HG03108 (cell line): ENCODE results near the gene ATG16L1.

Experiments used
- ATAC-seq: cut with Tn5 transposase; IDR thresholded peaks from one replicate; pipeline ENCODE4 v1.9.1; 2021; ENCODE audit warnings: moderate library complexity; ENCODE audit not compliant: unreplicated experiment

Gene ATG16L1

GRCh38 chr2:233251306-233252116 lies at the start of gene ATG16L1:
TSS of gene ATG16L1 (plus strand) at chr2:233251673. CDS start at chr2:233251828, 155 bp downstream.
- ATAC-seq, result peak; percentile 93

DNA sequence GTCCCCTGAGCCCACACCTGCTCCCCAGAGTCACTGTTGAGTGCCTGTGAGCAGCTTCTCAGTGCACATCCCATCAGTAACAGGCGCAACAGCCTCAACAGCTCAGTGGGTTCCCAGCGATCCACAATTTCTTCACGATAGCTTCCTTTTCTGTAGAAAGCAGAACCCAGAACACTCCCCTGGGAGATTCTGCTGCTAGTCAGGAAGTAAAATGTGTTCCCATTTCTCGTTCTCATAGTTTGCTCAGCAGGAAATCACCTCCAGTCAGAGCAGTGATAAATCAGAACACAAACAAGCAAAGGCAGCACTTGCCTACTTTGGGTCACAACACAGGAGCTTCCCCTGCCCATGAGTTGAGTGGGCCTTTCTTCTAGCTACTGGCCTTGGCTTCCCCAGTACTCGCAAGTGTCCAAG lies 48.9 kb upstream of the ATG16L1 start:
- no peak for ATAC-seq

- no peak for ATAC-seq
These were observed 48.4 kb upstream of the ATG16L1 start for GRCh38 chr2:233203060-233203459.

DNA sequence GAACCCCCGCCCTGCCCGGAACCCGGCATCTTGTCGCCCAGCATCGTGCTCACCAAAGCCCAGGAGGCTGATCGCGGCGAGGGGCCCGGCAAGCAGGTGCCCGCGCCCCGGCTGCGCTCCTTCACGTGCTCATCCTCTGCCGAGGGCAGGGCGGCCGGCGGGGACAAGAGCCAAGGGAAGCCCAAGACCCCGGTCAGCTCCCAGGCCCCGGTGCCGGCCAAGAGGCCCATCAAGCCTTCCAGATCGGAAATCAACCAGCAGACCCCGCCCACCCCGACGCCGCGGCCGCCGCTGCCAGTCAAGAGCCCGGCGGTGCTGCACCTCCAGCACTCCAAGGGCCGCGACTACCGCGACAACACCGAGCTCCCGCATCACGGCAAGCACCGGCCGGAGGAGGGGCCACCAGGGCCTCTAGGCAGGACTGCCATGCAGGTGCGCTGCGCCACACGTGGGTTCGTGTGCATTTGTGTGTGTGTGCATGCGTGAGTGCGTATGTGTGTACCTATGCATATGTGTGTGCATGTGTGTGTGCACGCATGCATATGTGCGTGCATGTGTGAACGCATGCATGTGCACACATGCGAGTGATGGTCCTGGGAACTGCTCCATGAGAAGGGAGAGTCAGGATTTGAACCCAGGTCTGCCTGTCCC lies 47.1 kb upstream of the ATG16L1 start:
- ATAC-seq, result no peak

GRCh38 chr2:233208382-233209116 lies 42.9 kb upstream of the ATG16L1 start:
- no peak for ATAC-seq

DNA sequence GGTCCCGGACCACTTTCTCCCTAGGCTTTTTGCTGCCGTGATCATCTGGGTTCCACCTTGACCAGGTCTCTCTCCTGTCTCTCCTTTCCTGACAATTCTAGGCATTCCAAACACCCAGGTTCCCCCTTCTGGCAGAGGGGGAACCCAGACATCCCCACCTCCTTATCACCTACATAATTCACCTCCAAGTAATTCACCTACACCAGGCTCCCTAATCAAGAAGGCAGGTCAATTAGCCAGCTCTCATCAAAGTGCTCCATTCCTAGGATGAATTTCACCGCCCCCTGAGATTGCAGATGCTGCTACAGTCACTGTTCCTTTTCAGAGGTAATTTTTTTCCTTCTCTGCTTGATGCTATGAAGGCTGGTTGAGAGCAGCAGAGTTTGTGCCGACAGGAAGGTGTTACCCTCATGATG lies 42.3 kb upstream of the ATG16L1 start:
- ATAC-seq, result no peak

- ATAC-seq, result no peak
These were observed 41.8 kb upstream of the ATG16L1 start for GRCh38 chr2:233209533-233210171.

GRCh38 chr2:233210281-233210680 lies 41.2 kb upstream of the ATG16L1 start:
- no peak for ATAC-seq

DNA sequence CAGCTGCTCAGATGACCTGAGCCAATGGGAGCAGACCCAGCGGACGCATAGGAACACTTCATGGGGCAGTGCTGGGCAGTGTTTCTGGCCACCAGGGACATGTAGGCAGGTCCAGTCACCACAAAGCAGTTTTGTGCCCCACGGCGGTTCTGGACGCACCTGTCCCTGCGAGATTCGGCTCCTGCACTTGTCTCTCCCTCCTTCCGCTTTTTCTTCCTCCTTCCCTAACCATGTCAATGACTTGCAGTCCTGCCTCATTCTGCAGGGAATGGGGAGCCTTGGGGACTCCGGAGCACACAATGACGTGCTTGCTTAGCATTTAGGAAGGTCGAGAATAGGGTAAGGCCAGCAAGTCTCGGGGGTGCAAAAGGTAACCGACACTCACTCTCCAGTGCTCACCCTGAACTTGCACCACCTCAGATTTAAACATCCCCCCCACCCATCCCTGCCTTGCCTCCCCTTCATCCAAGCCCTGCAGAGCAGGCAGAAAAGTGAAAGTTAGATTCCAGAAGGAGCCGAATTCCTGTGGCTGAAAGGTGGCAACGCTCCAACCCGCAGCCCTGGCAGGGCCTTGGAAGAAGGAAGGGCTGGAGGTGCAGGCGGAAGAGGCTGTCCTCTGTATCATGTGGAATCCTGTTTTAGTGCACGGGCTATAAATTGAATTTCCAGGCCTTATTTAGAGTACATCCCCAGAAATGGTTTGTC lies 40.5 kb upstream of the ATG16L1 start:
- ATAC-seq, result no peak

- no peak for ATAC-seq
These were observed 40.0 kb upstream of the ATG16L1 start for GRCh38 chr2:233211548-233211895.

- ATAC-seq, result no peak
These were observed 38.5 kb upstream of the ATG16L1 start for GRCh38 chr2:233213011-233213410.

DNA sequence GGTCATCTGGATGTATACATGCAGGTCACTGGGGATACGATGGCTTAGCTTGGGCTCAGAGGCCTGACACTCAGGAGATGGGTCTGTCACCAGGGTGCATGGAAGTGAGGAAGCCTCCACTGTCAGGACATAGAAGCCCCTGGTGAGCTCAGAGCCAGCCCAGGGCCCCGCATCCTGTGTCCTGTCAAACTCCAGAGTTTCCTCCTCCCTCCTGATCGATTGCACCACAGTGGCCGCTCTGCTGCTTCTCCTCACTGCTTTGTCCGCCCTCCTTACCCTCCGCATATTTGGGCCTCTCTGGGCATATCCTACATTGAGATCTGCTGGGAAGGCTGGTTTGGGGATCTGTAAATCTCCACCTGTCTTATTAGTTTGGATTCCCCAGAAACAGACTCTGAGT lies 37.5 kb upstream of the ATG16L1 start:
- no peak for ATAC-seq

DNA sequence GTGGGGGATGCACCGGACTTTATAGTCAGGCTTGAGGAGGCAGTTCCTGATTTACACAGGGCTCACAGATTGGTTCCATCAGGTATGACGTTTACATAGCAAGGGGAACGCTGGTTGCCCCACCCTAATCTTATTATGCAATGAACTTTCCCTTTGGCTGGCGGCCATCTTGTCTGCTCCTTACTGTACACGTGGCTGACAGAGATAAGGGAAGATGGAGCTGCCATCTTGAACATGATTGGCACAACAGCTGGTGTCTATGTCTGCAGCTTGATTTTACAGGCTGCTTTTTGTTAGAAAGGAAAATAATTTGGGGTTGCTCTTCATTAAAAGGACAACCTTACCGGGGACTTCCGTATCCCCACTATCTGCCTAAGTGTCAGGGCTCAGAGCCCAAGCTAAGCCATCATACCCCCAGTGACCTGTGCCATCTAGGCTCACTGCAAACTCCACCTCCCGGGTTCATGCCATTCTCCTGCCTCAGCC lies 33.5 kb upstream of the ATG16L1 start:
- ATAC-seq, result no peak

DNA sequence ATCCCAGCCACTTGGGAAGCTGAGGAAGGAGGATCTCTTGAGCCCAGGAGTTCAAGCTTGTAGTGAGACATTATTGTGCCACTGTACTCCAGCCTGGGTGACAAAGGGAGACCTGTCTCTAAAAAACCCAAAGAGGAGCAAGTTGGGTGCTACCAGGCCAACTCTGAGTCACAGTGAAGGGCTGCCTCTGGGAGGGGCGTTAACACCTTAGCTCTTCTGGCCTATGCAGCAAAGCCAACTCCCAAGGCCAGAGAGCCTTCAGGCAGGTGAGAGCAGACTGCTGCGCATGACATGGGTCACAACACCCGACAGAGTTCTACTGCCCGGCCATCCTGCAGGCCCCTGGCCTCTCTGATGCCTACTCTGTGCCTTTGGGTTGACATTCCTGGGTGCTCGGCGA lies 32.6 kb upstream of the ATG16L1 start:
- ATAC-seq, result no peak

GRCh38 chr2:233219848-233220247 lies 31.6 kb upstream of the ATG16L1 start:
- ATAC-seq, result no peak

GRCh38 chr2:233221378-233222063 lies 30.0 kb upstream of the ATG16L1 start:
- ATAC-seq, result no peak

GRCh38 chr2:233223059-233223894 lies 28.2 kb upstream of the ATG16L1 start:
- peak; percentile 68 for ATAC-seq

DNA sequence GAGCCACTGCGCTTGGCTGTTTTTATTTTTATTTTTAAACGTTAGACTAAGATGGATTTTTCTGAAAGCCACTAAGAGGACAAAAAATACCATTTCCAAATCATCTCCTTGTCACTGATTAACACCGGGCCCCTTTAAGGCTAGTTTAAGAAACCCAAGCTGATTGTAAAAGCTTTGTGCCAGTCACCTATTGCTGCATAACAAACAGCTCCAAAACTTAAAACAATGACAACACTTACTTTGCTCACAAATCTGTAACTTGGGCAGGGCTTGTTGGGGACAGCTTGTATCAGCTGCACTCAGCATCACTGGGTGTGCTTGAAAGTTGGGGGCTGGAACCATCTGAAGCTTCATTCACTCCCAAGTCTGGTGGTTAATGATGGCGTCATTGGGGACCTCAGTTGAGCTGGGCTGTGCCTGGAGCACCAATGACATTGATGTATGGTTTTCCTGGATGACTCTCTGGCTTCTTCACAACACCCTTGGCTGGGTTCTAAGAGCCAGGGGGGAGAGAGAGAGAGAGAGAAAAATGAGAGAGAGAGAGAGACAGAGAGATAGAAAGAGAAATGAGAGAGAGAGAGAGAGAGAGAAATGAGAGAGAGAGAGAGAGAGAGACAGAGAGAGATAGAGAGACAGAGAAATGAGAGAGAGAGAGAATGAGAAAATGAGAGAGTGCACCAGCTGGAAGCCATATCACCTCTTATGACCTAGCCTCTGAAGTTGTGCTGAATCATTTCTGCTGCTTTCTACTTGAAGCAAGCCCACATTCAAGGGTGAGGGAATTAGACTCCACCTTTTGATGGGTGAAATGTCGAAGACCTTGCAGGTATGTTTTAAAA lies 26.0 kb upstream of the ATG16L1 start:
- ATAC-seq, result no peak
